PC-9 (cell line): ENCODE data around the gene RABL6. TPM values are rescaled to one million over a fixed set of nuclear protein-coding genes. Genes with fewer than 3 reads are reported as not detected.

Source experiments
- BruUV-seq: library from RNA; stranded (reverse); fragments of 400-500 nt; replicated peaks from 2 replicates; lab custom pipeline; 2021; lab: Mats Ljungman, UMichigan
- CTCF ChIA-PET: fragments of 300-600 bp; sonication (Branson Sonifier 250); formaldehyde crosslinking; loops from one replicate; lab custom pipeline; 2022; ENCODE audit warnings: antibody characterized with exemption; lab: Charles Lee
- POLR2A ChIA-PET: fragments of 300-600 bp; sonication (Branson Sonifier 250); formaldehyde crosslinking; loops from one replicate; lab custom pipeline; 2022; ENCODE audit warnings: antibody characterized with exemption; ENCODE audit not compliant: unreplicated experiment; lab: Charles Lee
- DNase-seq, 2 experiments: peaks; one replicate each; pipeline versions ENCODE4 v3.0.0 to v3.0.0-alpha.2; 2015 to 2022; ENCODE audit warnings: mixed read lengths in 1 of 2
- H2AFZ ChIP-seq: fragments of 200-600 bp; sonication (generic); 2 replicates; pipeline ENCODE4 v1.8.1; 2017; ENCODE audit warnings: antibody characterized with exemption
- H3F3A ChIP-seq: fragments of 200-600 bp; sonication (generic); 2 replicates; pipeline ENCODE4 v1.8.1; 2017; ENCODE audit warnings: antibody characterized with exemption, mild to moderate bottlenecking, low read depth; ENCODE audit not compliant: insufficient read depth
- H3K27ac ChIP-seq: fragments of 200-600 bp; sonication (generic); 2 replicates; pipeline ENCODE4 v1.6.1; 2016; ENCODE audit warnings: mixed run types
- H3K27me3 ChIP-seq: fragments of 200-600 bp; sonication (generic); 2 replicates; pipeline ENCODE4 v1.6.1; 2016; ENCODE audit warnings: low read depth, mixed run types; ENCODE audit not compliant: insufficient read depth
- H3K36me3 ChIP-seq: fragments of 200-600 bp; sonication (generic); 2 replicates; pipeline ENCODE4 v1.6.1; 2016; ENCODE audit warnings: low read depth, mixed run types
- H3K4me1 ChIP-seq: fragments of 200-600 bp; sonication (generic); replicated peaks from 2 replicates; pipeline ENCODE4 v1.6.1; 2016; ENCODE audit warnings: mixed run types; ENCODE audit not compliant: insufficient read depth
- H3K4me2 ChIP-seq: fragments of 200-600 bp; sonication (generic); 2 replicates; pipeline ENCODE4 v1.6.1; 2017; ENCODE audit warnings: mixed run types
- H3K4me3 ChIP-seq: fragments of 200-600 bp; sonication (generic); 2 replicates; pipeline ENCODE4 v1.6.1; 2016; ENCODE audit warnings: mixed run types
- H3K79me2 ChIP-seq: fragments of 200-600 bp; sonication (generic); 2 replicates; pipeline ENCODE4 v1.6.1; 2017; ENCODE audit warnings: low read depth, mixed run types
- H3K9me2 ChIP-seq: fragments of 200-600 bp; sonication (generic); 2 replicates; pipeline ENCODE4 v1.8.1; 2017; ENCODE audit warnings: mild to moderate bottlenecking; ENCODE audit not compliant: insufficient read depth
- H3K9me3 ChIP-seq: fragments of 200-600 bp; sonication (generic); 2 replicates; pipeline ENCODE4 v1.8.1; 2016; ENCODE audit warnings: low read depth; ENCODE audit not compliant: insufficient read depth
- H4K20me1 ChIP-seq: fragments of 200-600 bp; sonication (generic); 2 replicates; pipeline ENCODE4 v1.8.1; 2017; ENCODE audit not compliant: insufficient read depth
- CTCF ChIP-seq: fragments of 200-600 bp; sonication (generic); conservative IDR thresholded peaks from 2 replicates; pipeline ENCODE4 v1.6.1; 2017; ENCODE audit warnings: mixed run types, antibody characterized with exemption, mild to moderate bottlenecking, moderate library complexity
- EZH2 ChIP-seq: fragments of 200-600 bp; sonication (generic); IDR thresholded peaks from 2 replicates; pipeline ENCODE4 v1.8.0; 2017; ENCODE audit warnings: antibody characterized with exemption, low read depth
- intact Hi-C: fragments of 100-400 bp; cut with micrococcal nuclease; formaldehyde crosslinking; loops from one replicate; pipeline ENCODE4 v1.10.0; 2022; ENCODE audit not compliant: unreplicated experiment
- total RNA-seq: library from RNA; stranded (reverse); gene quantifications from 2 replicates; pipeline ENCODE4 v1.2.3, GENCODE V29; 2021

RABL6 gene
- total RNA-seq, 1 experiment from 2014 or later, result 116 TPM

- no peaks in the 10 kb centered on the region for H4K20me1 ChIP-seq
- H3K9me3 ChIP-seq, result no peaks in the 10 kb centered on the region
- no peak overlapping the region for H3K4me3 ChIP-seq
- no peak overlapping the region for H3K27ac ChIP-seq
- no peak overlapping the region for H2AFZ ChIP-seq
- peaks cover 29% of the 10 kb centered on the region for H3K4me1 ChIP-seq
- no peaks in the 10 kb centered on the region for H3K36me3 ChIP-seq
- H3F3A ChIP-seq, result peaks cover 20% of the 10 kb centered on the region
- no TSS peak for BruUV-seq
- H3K4me2 ChIP-seq, result no peak overlapping the region
- peaks cover 7% of the 10 kb centered on the region for H3K79me2 ChIP-seq
- intact Hi-C loops, result no loop called here
- TF ChIP-seq EZH2, result no peak
- no peak for TF ChIP-seq CTCF
- CTCF ChIA-PET, result interaction anchor here (0.6 kb wide), 1 partner anchor 75 kb away, joined by 5 read pairs; no protein-coding TSS in a partner anchor
- DNase-seq, result no peak
- no peaks in the 10 kb centered on the region for H3K27me3 ChIP-seq
- POLR2A ChIA-PET, result no interaction called here
- no peaks in the 10 kb centered on the region for H3K9me2 ChIP-seq
These were observed 3.9 kb upstream of the RABL6 start for GRCh38 chr9:136803551-136804508.

- no peak overlapping the region for H3K4me2 ChIP-seq
- peak in 1 of 2 experiments; percentile 34 for DNase-seq
- no peak overlapping the region for H3K4me3 ChIP-seq
- H3K9me2 ChIP-seq, result no peaks in the 10 kb centered on the region
- POLR2A ChIA-PET, result no interaction called here
- no peaks in the 10 kb centered on the region for H3K27me3 ChIP-seq
- no TSS peak for BruUV-seq
- no peak overlapping the region for H2AFZ ChIP-seq
- CTCF ChIA-PET, result interaction anchor here (0.6 kb wide), 2 partner anchors 74 to 75 kb away, joined by 5 to 13 read pairs; no protein-coding TSS in a partner anchor
- peaks cover 15% of the 10 kb centered on the region for H3K79me2 ChIP-seq
- H3K4me1 ChIP-seq, result peaks cover 34% of the 10 kb centered on the region
- TF ChIP-seq CTCF (no peak), EZH2 (no peak)
- H3K9me3 ChIP-seq, result no peaks in the 10 kb centered on the region
- H3K36me3 ChIP-seq, result 0 out of 2 replicates have a peak, but pooled peaks cover under 1% of the 10 kb centered on the region
- H3K27ac ChIP-seq, result no peak overlapping the region
- intact Hi-C loops, result no loop called here
- H3F3A ChIP-seq, result peaks cover 20% of the 10 kb centered on the region
- peaks cover 3% of the 10 kb centered on the region; the same call in 1 of the 2 replicates for H4K20me1 ChIP-seq
These were observed 3.1 kb upstream of the RABL6 start for GRCh38 chr9:136804509-136805206.

GRCh38 chr9:136805207-136805740 lies 2.5 kb upstream of the RABL6 start:
- ChIA-PET POLR2A (no interaction called here), CTCF (interaction anchor here (0.6 kb wide), 1 partner anchor 75 kb away, joined by 13 read pairs; no protein-coding TSS in a partner anchor)
- H3K27ac ChIP-seq, result no peak overlapping the region
- TF ChIP-seq EZH2 (no peak), CTCF (no peak)
- H3K27me3 ChIP-seq, result no peaks in the 10 kb centered on the region
- intact Hi-C loops, result no loop called here
- peaks cover 5% of the 10 kb centered on the region; the same call in 1 of the 2 replicates for H3K36me3 ChIP-seq
- BruUV-seq, result no TSS peak
- no peak overlapping the region for H2AFZ ChIP-seq
- peaks cover 9% of the 10 kb centered on the region; the same call in 1 of the 2 replicates for H4K20me1 ChIP-seq
- no peaks in the 10 kb centered on the region for H3K9me3 ChIP-seq
- peaks cover 21% of the 10 kb centered on the region for H3K79me2 ChIP-seq
- H3F3A ChIP-seq, result peaks cover 19% of the 10 kb centered on the region
- H3K4me3 ChIP-seq, result no peak overlapping the region
- no peaks in the 10 kb centered on the region for H3K9me2 ChIP-seq
- no peak for DNase-seq
- no peak overlapping the region for H3K4me2 ChIP-seq
- peaks cover 32% of the 10 kb centered on the region for H3K4me1 ChIP-seq
